HG03139 (cell line): ENCODE data around the gene NUP205.
"Not testable (repeated sequence)": the region's sequence is repeated elsewhere in the genome, so short reads cannot be mapped to it uniquely, and the experiment has no call there.

Source experiments
- ATAC-seq: cut with Tn5 transposase; IDR thresholded peaks from one replicate; pipeline ENCODE4 v1.9.1; 2021; ENCODE audit not compliant: unreplicated experiment

Gene NUP205

GRCh38 chr7:135620447-135620846 lies 62.7 kb downstream of the NUP205 start:
- no peak for ATAC-seq

GRCh38 chr7:135620980-135621850 lies 63.5 kb downstream of the NUP205 start:
- ATAC-seq: no peak

DNA sequence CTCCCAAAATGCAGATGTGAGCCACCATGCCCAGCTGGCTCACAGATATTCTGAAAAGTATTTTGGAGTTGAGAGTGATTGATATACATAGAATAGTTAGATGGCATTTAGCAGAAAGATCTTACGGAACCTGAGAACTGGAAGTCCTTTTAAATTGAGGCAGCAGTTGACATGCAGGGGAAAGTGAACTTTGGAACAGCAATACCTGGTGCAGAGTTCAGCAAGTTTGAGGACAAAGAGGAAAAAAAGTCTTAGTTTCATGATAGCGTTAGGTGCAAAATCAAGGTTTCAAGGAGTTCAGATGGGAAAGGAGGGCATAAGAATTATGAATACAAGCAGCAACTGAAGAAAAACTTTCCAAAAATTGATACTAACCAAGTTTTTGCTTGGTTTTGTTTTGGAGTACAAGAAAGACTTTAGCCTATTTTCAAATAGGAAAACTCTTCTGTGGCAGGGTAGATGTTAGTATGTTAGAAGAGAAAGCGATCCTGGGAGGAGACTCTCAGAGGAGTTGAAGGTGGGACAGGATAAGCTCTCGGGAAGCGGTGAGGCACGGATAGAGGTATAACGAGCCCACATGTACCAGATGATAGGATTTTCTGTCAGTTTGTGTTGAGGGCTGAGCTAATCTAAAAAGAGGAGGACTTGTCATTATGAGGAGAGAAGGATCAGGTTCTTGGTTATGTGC lies 76.6 kb downstream of the NUP205 start:
- no peak for ATAC-seq

DNA sequence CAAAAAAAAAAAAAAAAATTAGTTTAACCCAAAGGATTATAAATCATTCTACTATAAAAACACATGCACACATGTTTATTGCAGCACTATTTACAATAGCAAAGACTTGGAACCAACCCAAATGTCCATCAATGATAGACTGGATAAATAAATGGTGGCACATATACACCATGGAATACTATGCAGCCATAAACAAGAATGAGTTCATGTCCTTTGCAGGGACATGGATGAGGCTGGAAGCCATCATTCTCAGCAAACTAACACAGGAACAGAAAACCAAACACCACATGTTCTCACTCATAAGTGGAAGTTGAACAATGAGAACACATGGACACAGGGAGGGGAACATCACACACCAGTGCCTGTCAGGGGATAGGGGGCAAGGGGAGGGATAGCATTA lies 82.0 kb downstream of the NUP205 start:
- ATAC-seq: not testable (repeated sequence)

DNA sequence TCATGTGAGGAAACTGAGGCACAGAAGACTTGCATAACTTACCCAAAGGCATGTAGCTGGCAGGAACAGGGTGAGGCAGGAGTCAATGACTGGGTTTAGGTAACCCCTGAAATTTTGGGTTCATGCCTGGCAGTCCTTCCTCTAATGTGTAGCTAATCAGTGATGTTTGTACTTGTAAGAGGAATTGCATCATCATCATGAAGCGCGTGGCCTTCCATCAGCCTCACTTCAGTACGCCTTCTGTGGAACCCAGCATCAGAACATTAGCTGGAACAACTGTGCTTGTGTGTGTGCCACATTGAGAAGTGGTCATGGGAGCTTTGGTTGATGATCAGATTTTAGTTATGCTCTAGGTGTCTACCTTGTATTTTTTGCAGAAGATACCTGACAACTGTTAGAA lies 86.4 kb downstream of the NUP205 start:
- ATAC-seq: no peak

- no peak for ATAC-seq
Measured at GRCh38 chr7:135644729-135645128, 87.0 kb downstream of the NUP205 start.

- no peak for ATAC-seq
Measured at GRCh38 chr7:135645296-135645904, 87.7 kb downstream of the NUP205 start.

- no peak for ATAC-seq
Measured at GRCh38 chr7:135647755-135648154, 90.0 kb downstream of the NUP205 start.

DNA sequence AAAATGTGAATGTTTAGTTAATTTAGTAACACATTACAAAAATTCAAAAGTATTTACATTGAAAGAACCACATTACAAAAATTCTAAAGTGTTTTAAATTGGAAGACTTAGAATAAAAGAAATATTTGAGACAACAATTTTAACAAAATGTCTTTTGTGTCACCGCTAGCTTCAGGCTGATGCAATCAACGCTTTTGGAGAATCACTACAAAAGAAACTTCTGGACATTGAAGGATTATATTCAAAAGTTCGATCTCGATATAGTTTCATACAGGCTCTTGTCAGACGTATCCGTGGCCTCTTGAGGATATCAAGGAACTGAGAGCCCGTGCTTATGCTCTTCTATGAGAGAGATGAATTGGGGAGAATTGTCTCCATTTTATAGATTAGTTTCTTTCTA lies 90.5 kb downstream of the NUP205 start:
- no peak for ATAC-seq

DNA sequence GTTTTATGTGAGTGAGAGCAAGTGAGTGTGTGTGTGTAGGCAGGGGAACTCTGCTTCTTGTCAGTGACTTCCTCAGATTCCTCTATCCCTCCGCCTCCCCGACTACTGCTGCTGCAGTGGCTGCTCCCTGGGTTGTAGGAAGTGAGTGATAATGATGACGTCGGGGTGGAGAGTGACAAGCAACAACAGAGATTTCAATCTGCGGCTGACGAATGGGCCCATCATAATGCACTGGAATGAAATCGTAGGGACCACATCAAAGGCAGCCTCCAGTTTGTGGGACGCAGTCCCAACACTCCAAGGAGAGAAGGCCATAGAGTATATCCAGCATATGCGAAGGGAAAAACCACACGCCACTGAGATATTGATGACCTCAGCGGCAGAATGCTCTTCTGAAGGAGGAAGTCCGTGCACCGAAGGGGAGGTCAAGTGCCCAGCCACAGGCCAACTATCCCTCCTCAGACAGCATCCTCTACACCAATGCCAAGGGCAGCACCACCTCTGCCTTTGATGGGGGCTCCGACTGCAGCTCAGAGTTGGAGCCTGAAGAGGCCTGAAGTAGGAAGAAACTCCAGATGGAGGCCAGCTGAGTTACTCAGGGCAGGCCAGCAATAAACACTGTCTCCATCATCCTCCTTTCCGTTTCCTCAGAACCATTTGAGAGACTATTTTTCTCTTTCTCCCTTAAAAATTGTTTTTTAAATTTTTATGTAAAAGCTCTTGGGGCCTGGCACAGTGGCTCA lies 93.3 kb downstream of the NUP205 start:
- ATAC-seq: no peak

- no peak for ATAC-seq
Measured at GRCh38 chr7:135653340-135654080, 95.8 kb downstream of the NUP205 start.

DNA sequence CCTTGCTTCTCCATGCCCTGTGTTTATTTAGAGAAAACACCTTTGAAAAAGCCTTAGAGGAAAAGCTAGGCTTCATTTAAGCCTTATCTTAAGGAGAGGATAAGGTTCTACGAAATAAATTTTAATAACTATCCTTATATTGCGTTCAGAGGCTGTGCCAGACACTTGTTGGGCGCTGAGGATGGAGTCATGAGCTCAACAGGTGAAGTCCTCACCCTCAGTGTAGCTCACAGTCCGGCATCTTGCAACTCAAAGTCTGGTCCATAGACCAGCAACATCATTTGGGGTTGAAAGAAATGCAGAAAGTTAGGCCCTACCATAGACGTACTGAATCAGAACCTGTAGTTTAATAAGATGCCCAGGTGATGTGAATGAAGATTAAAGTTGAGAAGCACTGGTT lies 100.8 kb downstream of the NUP205 start:
- ATAC-seq: no peak

GRCh38 chr7:135659159-135659846 lies 101.6 kb downstream of the NUP205 start:
- ATAC-seq: no peak

- no peak for ATAC-seq
Measured at GRCh38 chr7:135661311-135662122, 103.8 kb downstream of the NUP205 start.

GRCh38 chr7:135662123-135662372 lies 104.3 kb downstream of the NUP205 start:
- no peak for ATAC-seq

DNA sequence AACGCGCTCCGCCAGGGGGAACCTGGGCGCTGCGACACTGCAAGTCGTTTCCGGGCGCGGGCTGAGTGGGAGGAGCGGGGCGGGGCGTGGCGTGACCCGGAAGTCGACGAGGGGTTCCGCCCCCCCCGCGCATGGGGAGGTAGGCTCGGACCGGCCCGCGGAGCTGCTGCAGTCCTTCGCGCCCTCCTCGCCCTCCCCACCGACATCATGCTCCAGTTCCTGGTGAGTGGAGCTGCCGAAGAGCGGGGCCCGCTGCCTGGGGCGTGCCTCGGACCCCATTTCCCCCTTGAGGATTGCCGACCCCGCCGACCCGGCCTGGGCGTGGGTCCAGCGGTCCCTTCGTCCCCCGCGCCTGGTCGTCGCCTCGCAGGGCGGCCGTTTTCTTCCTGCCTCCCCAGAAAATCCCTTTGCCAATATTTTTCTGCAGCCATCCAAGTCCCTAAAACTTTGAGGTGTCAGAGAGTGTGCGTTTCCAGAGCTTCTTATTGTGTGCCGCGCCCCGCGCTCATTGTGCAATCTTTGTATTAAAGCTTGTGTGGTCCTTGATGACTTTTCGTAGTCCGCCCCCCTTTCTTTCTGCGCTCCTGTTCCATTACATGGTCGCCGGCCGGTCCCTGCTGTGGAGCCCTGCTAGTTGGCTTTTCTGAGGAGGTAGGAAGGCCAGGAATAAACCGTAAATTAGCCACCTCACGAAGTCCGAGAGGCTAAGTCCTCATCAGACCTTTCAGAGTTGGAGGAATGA lies 104.8 kb downstream of the NUP205 start, which contains the start of gene STMP1:
Gene STMP1, plus strand, starts transcription at position 142 of the 742 bp plus-strand sequence.
- peak; percentile 93 for ATAC-seq

- ATAC-seq: no peak
Measured at GRCh38 chr7:135664046-135664589, 106.4 kb downstream of the NUP205 start.

GRCh38 chr7:135665042-135665441 lies 107.3 kb downstream of the NUP205 start:
- no peak for ATAC-seq
